Neural cell (in vitro differentiated cells): Measurements from ENCODE around the gene GFPT1. TPM values are rescaled to one million over a fixed set of nuclear protein-coding genes. Genes with fewer than 3 reads are reported as not detected.

Experiments used
- H2AFZ ChIP-seq: fragments of 200-600, 300-800 bp; sonication (generic), shearing (Covaris generic); 2 replicates; pipeline ENCODE4 v1.6.0; 2014; ENCODE audit warnings: low read depth, mild to moderate bottlenecking, antibody characterized with exemption, low read length, moderate library complexity
- H3F3A ChIP-seq: fragments of 200-600 bp; shearing (Covaris generic); 2 replicates; pipeline ENCODE4 v1.6.1; 2016; ENCODE audit warnings: mild to moderate bottlenecking, moderate library complexity, mixed read lengths, antibody characterized with exemption, low read length; ENCODE audit not compliant: insufficient read depth, poor library complexity, severe bottlenecking
- H3K27ac ChIP-seq: fragments of 200-600, 300-800 bp; sonication (generic), shearing (Covaris generic); 2 replicates; pipeline ENCODE4 v1.5.1; 2014; ENCODE audit warnings: mild to moderate bottlenecking, low read length, moderate library complexity
- H3K27me3 ChIP-seq: fragments of 300-800, 200-600 bp; sonication (generic), shearing (Covaris generic); 2 replicates; pipeline ENCODE4 v1.6.0; 2014; ENCODE audit warnings: mild to moderate bottlenecking, low read depth, low read length, moderate library complexity; ENCODE audit not compliant: insufficient read depth
- H3K36me3 ChIP-seq: fragments of 300-800, 200-600 bp; sonication (generic), shearing (Covaris generic); 2 replicates; pipeline ENCODE4 v1.5.1; 2014; ENCODE audit warnings: mild to moderate bottlenecking, antibody characterized with exemption, low read length, moderate library complexity; ENCODE audit not compliant: insufficient read depth
- H3K4me2 ChIP-seq: fragments of 300-800, 200-600 bp; sonication (generic), shearing (Covaris generic); 2 replicates; pipeline ENCODE4 v1.6.0; 2014; ENCODE audit warnings: mild to moderate bottlenecking, low read length
- H3K4me3 ChIP-seq: fragments of 300-800, 200-600 bp; sonication (generic), shearing (Covaris generic); 2 replicates; pipeline ENCODE4 v1.5.1; 2014; ENCODE audit warnings: mild to moderate bottlenecking, low read length, moderate library complexity
- H3K79me2 ChIP-seq: fragments of 200-600 bp; shearing (Covaris generic); replicated peaks from 2 replicates; pipeline ENCODE4 v1.6.0; 2014; ENCODE audit warnings: mild to moderate bottlenecking, low read length, moderate library complexity; ENCODE audit not compliant: insufficient read depth
- H3K9ac ChIP-seq: fragments of 300-800, 200-600 bp; sonication (generic), shearing (Covaris generic); 2 replicates; pipeline ENCODE4 v1.6.1; 2016; ENCODE audit warnings: mild to moderate bottlenecking, low read length, mixed read lengths
- H3K9me2 ChIP-seq: fragments of 200-600 bp; shearing (Covaris generic); 2 replicates; pipeline ENCODE4 v1.6.1; 2016; ENCODE audit warnings: mild to moderate bottlenecking, low read length, mixed read lengths; ENCODE audit not compliant: insufficient read depth
- H3K9me3 ChIP-seq: fragments of 200-600, 300-800 bp; sonication (generic), shearing (Covaris generic); 2 replicates; pipeline ENCODE4 v1.6.1; 2016; ENCODE audit warnings: mild to moderate bottlenecking, mixed run types, low read length, moderate library complexity, mixed read lengths
- H4K20me1 ChIP-seq: fragments of 200-600 bp; shearing (Covaris generic); 2 replicates; pipeline ENCODE4 v1.6.1; 2016; ENCODE audit warnings: mild to moderate bottlenecking, mixed run types; ENCODE audit not compliant: insufficient read depth
- CTCF ChIP-seq: fragments of 450-650 bp; IDR thresholded peaks from 2 replicates; pipeline ENCODE4 v1.5.1; 2014; ENCODE audit warnings: antibody characterized with exemption, mild to moderate bottlenecking, moderate library complexity; ENCODE audit not compliant: poor library complexity, severe bottlenecking
- EP300 ChIP-seq: fragments of 450-650 bp; conservative IDR thresholded peaks from 2 replicates; pipeline ENCODE4 v1.6.1; 2014; ENCODE audit warnings: antibody characterized with exemption, mild to moderate bottlenecking, moderate library complexity; ENCODE audit not compliant: poor library complexity, severe bottlenecking
- EZH2 ChIP-seq: fragments of 200-600, 300-800 bp; shearing (Covaris generic), sonication (generic); IDR thresholded peaks from 2 replicates; pipeline ENCODE4 v1.6.1; 2014; ENCODE audit warnings: antibody characterized with exemption, low read length, borderline replicate concordance, mild to moderate bottlenecking; ENCODE audit not compliant: insufficient read depth, poor library complexity, severe bottlenecking
- MXI1 ChIP-seq: fragments of 450-650 bp; conservative IDR thresholded peaks from 2 replicates; pipeline ENCODE4 v1.6.1; 2014; ENCODE audit warnings: antibody characterized with exemption, mild to moderate bottlenecking; ENCODE audit not compliant: poor library complexity, severe bottlenecking
- POLR2AphosphoS5 ChIP-seq: IDR thresholded peaks from 2 replicates; pipeline ENCODE4 v1.6.1; 2012
- RAD21 ChIP-seq: fragments of 450-650 bp; conservative IDR thresholded peaks from 2 replicates; pipeline ENCODE4 v1.6.1; 2014; ENCODE audit warnings: antibody characterized with exemption, mild to moderate bottlenecking, moderate library complexity
- REST ChIP-seq: IDR thresholded peaks from 2 replicates; pipeline ENCODE4 v1.6.1; 2012; ENCODE audit warnings: borderline replicate concordance
- SMC3 ChIP-seq: fragments of 450-650 bp; conservative IDR thresholded peaks from 2 replicates; pipeline ENCODE4 v1.6.1; 2014; ENCODE audit warnings: antibody characterized with exemption, mild to moderate bottlenecking, moderate library complexity; ENCODE audit not compliant: poor library complexity
- TAF1 ChIP-seq: IDR thresholded peaks from 2 replicates; pipeline ENCODE4 v1.6.1; 2012; ENCODE audit warnings: low read depth
- polyA plus RNA-seq: library from polyadenylated mRNA; depleted of rRNA; stranded (reverse); fragments of >200 nt; gene quantifications from 2 replicates; pipeline ENCODE4 v1.2.3, GENCODE V29; 2014

GFPT1 gene
- polyA plus RNA-seq, 1 donor from 2014 or later: 39.4 TPM

- Histone ChIP-seq H3K27ac (no peak overlapping the region), H3K79me2 (no peaks in the 10 kb centered on the region), H3K4me2 (no peak overlapping the region), H4K20me1 (no peaks in the 10 kb centered on the region), H3K27me3 (no peaks in the 10 kb centered on the region), H3K9me2 (no peaks in the 10 kb centered on the region), H3K9me3 (no peaks in the 10 kb centered on the region), H3K36me3 (no peaks in the 10 kb centered on the region), H3F3A (no peaks in the 10 kb centered on the region), H3K9ac (no peak overlapping the region), H3K4me3 (no peak overlapping the region), H2AFZ (no peak overlapping the region)
- TF ChIP-seq EP300 (no peak), TAF1 (no peak), SMC3 (no peak), POLR2AphosphoS5 (no peak), CTCF (no peak), REST (no peak), EZH2 (no peak), RAD21 (no peak), MXI1 (no peak)
Observed at GRCh38 chr2:69428981-69429380, 42.0 kb upstream of the GFPT1 start.

- Histone ChIP-seq H3K9ac (no peak overlapping the region), H3F3A (no peaks in the 10 kb centered on the region), H4K20me1 (no peaks in the 10 kb centered on the region), H3K27me3 (no peaks in the 10 kb centered on the region), H3K79me2 (no peaks in the 10 kb centered on the region), H3K4me2 (no peak overlapping the region), H2AFZ (no peak overlapping the region), H3K9me3 (no peaks in the 10 kb centered on the region), H3K36me3 (no peaks in the 10 kb centered on the region), H3K27ac (no peak overlapping the region), H3K4me3 (no peak overlapping the region), H3K9me2 (no peaks in the 10 kb centered on the region)
- TF ChIP-seq TAF1 (no peak), EZH2 (no peak), REST (no peak), RAD21 (no peak), CTCF (no peak), POLR2AphosphoS5 (no peak)
Observed at GRCh38 chr2:69424419-69424818, 37.4 kb upstream of the GFPT1 start.
